HG02943 (cell line): ENCODE results near the gene SLIT3.
"Not testable (repeated sequence)": the region's sequence is repeated elsewhere in the genome, so short reads cannot be mapped to it uniquely, and the experiment has no call there.

Source experiments
- ATAC-seq: cut with Tn5 transposase; IDR thresholded peaks from one replicate; pipeline ENCODE4 v1.9.1; 2021; ENCODE audit warnings: mild to moderate bottlenecking, low read depth, moderate library complexity; ENCODE audit not compliant: unreplicated experiment

The SLIT3 gene

DNA sequence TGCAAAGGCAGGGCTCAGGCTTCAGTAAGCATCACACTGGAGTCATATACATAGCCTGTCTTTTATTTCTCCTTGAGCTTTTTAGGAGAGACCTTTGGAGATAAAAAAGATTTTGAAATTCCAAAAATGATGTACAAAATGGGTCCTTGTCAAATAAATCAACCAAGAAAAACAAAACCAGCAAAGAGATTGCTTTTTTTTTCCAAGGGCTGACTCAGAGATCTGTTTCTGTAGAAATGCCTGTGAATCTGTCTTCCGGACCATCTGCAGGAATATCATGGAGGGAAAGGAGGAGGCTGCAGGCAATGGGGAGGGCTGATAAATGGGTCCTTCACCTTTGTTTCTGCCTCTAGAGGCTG, 77.4 kb downstream of the SLIT3 start:
- no peak for ATAC-seq

DNA sequence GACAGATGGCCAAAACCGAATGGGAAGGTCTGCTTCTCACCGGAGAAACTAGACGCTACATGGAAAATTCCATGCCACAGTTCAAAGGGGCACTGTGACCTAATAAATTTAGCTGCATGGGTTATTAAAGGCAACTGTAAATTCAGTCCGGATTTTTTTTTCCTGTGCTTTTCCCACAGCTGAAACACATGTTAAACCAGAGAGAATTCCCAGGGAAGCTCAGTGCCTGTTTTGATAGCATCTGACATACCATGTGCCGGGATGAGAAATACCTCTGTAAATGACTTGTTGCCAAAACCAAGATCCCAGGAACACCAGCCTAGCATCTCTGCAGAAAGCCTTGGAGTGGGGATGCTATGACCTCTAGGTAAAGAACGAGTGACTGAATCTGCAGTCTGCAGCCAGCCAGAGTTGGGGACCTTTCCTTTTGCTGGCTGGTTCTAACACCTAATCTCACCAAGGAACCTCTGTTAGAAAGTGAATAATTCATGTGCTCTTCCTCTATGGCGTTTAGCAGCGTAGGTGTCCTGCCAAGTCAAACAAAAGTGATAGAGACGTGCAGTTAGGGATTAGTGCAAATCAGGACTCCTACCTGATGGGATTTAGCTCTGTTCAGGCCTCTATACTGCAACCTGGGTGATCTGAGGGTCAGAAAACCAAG, 77.9 kb downstream of the SLIT3 start:
- no peak for ATAC-seq

DNA sequence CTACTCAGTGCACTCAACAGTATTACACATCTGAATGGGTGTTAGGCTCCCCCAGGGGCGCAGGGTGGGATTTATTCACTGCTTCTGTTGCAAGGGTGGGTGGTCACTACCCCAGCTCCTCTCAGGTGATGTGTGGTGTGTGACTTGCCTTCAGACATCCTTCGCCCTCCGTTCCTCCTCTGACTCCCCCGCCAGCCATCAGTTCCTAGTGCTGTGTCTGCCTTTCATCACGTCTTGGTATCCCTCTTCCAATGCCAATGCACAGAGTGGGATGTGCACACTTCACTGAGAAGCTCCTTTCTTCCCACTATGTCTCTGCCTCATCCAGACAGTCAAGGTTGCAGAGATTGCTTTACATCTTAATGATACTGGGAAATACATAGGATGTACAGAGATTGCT, 79.4 kb downstream of the SLIT3 start:
- ATAC-seq, result no peak

DNA sequence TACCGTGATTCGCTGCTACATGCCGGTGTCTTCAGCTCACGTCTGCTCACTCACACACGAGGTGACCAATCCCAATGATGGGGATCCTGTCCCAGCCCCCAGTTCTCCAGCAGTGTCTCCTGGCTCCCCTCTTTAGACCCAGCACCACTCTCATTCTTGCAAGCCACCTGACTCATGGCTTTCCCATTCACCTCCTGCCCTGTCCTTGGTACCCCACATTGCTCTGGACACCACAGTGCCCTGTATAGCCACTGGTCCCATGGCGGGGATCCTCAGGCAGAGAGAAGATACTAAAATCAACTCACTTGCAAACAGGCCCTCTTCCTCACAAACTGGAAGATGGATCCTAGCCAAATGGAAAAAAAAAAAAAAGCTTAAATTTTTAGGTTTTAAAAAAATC, 81.0 kb downstream of the SLIT3 start:
- no peak for ATAC-seq

DNA sequence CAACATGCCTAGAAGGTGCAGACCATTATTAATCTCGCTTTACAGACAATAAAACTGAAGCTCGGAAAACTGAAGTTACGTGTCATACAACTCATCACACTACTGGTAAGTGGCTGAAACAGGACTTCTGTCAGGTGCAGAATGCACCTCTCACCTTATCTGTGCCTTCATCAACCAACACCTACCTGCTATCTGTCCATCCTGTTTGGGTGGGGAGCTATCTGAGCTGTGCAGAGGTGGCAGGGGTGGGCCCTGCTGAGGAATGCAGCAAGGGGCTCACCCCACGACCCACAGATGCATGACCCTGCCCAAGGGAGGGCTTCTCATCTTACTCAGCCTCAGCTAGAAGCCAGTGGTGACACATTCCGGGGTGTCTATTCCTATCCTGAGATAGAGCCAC, 81.6 kb downstream of the SLIT3 start:
- ATAC-seq, result no peak

DNA sequence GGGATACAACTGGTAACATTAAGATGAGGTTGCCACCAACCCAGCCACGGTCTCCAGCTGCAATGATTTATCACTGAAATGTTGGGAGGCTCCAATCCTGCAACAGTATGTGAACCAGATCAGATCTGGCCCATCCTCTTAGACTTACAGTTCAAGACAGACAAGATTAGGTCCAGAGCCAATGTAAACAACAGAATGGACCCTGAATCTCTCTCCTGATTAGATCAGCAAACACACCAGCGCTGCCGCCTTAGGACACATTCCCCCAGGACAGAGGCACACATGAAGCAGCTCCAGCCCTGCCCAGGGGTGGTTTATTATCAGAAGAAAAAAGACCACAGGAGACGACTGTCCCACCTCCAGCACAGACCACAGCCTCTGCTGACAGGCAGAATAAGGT, 82.1 kb downstream of the SLIT3 start:
- ATAC-seq, result no peak

DNA sequence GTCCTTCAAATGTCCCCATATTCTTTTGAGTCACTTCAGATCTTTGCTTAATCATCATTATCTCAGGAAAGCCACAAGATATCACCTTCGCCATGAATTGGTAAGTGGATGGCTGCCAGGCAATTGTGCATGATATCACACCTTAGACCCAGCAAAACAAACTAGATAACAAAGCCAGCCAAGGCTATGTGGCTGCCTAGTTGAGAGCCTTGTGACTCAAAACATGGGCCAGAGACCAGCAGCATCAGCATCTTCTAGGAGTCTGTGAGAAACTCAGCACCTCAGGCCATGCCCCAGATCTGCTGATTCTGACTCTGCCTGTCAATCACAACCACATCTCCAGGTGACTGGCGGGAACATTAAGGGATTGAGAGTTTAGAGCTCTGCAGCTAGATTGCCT, 82.8 kb downstream of the SLIT3 start:
- no peak for ATAC-seq

DNA sequence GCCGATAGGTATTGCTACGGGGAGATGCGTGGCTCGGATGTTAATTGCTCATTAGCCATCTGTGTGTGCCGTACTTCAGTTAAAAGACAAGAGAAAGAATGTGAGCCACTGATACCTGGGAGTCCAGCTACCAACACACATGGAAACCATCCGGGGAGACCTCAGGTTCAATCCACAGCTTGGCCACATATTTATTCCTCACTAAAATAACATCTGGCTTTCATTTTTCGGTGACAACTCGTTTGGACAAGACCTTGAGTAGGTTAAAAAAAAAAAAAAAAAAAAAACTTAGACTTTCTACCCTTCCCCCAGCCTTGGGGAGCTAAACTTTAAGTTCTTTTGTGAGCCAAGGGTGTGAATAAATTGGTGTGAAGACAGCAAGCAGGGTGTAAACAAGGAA, 84.1 kb downstream of the SLIT3 start:
- no peak for ATAC-seq

DNA sequence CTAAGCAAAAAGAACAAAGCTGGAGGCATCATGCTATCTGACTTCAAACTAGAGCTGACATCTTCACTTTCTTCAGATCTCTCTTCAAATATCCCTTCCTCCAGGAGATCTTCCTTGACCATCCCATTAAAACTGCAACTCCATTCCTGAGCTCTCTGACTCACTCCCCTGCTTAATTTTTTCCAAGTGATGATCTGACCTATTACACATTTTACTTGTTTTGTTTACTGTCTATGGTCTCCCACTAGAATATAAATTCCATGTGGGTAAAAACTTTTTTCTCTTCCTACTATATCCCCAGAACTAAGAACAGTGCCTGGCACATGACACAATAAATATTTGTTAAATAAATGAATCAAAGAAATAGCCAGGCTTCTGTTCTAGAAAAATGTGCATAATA, 87.5 kb downstream of the SLIT3 start:
- no peak for ATAC-seq

DNA sequence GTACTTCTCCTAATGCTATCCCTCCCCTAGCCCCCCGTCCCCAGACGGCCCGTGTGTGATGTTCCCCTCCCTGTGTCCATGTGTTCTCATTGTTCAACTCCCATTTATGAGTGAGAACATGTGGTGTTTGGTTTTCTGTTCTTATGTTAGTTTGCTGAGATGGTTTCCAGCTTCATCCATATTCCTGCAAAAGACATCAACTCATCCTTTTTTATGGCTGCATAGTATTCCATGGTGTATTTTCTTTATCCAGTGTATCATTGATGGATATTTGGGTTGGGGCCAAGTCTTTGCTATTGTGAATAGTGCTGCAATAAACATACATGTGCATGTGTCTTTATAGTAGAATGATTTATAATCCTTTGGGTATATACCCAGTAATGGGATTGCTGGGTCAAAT, 89.2 kb downstream of the SLIT3 start:
- not testable (repeated sequence) for ATAC-seq

DNA sequence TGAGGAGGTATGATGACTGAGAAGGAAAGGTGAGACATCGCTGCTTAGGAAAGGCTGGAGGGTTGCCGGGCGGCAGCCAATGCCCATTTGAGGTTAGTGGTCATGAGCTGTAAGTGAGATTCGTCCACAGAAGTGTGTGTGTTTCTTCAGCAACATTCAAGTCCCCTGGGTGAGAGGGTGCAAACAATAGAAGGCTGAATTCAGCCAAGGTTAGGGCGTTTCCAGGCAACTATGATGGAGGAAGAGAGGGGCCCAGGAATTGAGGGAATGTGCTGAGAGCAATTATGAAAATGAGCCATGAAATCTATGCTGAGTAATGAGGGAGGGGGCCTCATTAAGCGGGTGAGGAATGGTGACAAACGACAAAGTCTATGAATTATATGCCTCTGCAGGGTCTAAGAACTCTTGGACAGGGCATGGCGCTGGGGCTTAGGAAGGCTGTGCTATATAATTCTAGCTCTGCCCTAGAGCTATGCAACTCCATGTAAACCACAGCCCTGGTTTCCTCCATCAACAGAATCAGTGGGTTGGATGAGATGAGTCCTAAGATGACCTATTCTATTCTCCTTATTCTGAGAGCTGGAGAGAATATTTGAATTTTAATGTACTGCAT, 96.0 kb downstream of the SLIT3 start:
- ATAC-seq, result no peak

DNA sequence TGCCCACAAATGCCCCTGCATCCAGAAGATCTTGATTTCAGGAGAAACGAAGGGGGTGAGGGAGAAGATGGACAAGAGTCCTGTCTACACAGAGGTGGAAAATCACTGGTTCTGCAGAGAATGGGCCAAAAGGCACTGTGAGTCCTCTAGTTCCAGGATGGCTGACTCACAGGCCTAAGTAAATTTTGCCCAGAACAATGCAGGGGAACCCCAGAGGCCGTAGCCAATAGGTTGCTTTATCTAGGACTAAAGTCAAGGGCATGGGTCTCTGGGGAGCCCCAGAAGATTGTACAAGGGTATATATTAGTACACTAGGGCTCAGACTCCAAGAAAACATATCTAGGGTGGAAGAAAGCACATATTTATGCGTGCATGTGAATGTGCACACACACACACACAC, 98.0 kb downstream of the SLIT3 start:
- ATAC-seq, result no peak

DNA sequence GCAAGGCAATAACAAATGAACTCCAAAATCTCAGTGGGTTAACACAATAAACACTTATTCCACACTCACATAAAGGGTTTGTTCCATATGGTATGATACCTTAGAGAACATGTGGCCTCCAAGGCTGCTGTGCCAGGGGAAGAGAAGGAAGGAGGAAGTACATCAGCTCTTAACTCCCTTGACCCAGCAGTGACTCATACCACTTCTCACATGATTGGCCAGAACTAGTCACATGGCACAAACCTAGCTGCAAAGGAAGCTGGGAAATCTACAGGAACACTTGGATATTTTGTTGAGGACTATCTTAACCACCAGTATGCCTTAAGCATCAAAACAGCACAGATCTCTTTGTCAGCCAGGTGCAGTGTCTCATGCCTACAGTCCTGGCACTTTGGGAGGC, 99.3 kb downstream of the SLIT3 start:
- ATAC-seq, result no peak

DNA sequence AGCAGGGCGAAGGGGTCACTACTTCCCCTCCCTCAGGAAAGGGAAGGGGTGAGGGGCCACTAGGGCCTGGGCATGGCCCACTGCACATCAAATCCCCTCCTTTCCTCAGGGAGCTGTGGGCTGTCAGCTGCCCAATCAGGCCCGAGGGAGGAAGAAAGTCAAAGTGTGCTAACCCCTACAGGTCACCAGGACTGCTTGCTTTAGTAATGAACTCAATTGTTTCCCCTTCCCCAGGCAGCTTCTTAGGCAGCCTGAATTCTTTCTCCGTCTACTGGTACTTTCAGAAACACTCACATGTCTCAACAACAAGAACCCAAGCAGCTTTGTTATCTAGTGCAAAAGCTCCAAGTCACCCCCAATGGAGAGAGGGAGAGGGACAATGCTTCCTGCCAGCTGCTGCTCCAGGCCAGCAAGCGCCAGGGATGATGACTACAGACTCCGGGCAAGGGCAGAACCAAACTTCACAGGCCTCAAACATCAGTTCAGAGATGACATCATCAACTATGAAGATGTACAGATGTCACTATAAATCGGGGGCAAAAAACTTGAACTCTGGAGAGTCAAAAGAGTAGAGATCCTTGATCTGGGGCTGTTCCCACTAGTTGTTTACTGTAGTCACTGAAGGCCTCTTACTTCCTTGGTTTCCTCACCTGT, 100.7 kb downstream of the SLIT3 start:
- ATAC-seq, result no peak

DNA sequence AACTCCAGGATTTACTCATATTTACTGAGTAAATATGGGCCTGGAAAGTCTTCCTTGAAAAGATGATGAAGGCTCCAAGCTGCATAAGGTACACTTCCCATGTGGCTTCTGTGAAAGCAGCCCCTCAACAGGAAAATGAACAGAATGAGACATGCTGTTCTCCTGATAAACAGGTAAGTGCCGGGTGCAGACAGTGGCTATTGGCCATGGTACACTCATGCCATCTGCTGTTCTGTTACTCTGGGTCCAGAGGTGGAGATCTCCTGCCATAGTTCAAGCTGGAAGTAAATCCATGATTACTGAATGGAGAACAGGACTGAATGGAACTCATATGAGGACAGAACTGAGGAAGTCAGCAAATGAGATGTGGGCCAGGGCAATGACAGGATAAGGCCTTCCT, 103.6 kb downstream of the SLIT3 start:
- no peak for ATAC-seq

DNA sequence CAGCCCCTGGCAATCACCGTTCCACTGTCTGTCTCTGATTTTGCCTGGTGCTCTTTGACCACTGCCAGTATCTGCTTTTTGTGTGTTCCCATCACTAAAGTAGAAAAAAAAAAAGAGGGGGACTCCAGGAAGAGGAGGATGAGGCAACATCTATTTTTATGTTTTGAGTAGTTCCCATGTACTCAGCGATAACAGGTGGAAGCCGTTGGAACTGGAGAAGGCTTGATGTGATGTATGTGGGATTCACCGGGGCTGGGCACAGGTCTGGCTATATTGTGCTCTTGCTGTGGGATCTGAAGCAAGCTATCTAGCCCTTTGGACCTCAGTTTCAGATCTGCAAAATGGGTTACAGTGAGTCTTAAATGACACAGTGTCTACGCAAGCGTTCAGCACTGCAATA, 104.9 kb downstream of the SLIT3 start:
- no peak for ATAC-seq

DNA sequence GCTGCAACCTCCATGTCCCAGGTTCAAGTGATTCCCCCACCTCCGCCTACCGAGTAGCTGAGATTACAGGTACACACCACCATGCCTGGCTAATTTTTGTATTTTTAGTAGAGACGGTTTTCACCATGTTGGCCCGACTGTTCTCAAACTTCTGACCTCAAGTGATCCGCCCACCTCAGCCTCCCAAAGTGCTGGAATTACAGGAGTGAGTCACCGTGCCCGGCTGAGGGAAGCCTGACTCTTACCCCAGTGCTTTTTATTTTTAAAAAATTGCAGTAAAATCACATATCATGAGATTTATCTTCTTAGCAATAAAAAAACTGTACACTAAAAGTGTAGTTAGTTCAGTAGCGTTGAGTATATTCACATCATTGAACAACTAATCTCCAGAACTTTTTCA, 105.3 kb downstream of the SLIT3 start:
- ATAC-seq, result no peak

DNA sequence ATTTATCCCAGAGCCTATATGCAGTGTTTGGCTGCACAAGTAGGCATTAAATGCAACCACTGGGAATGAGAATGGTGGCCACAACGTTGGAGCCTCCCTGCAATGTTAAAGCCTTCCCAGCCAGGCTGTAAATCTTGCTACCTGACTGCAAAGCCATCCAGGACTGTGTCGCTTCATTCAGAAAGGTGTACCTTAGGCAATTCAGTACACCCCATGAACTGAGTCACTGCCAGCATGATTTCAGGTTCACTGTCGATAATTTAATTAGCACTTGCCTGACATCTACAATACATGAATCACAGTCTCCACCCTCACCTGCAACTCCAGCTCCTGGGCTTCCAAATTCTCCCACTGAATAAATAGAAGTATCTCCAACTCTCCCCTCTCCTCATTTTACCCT, 108.4 kb downstream of the SLIT3 start:
- ATAC-seq, result no peak

DNA sequence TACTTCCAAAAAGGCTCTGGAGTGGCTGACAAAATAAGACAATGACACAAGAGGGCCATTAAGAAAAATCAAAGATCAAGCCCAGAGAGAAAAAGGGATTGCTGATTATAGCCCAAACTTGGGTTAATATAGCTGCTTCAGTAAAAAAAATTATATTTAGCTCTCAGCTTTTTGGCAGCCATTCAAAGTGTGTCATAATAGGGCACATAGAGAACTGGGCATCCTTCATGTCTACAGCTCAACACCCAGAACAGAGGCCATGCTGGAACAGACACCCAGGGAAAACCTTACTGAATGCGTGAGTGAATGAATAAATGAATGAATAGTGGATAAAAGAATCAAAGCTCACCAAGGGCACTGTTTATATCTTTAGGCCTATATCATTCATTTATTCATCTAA, 110.1 kb downstream of the SLIT3 start:
- ATAC-seq, result no peak

DNA sequence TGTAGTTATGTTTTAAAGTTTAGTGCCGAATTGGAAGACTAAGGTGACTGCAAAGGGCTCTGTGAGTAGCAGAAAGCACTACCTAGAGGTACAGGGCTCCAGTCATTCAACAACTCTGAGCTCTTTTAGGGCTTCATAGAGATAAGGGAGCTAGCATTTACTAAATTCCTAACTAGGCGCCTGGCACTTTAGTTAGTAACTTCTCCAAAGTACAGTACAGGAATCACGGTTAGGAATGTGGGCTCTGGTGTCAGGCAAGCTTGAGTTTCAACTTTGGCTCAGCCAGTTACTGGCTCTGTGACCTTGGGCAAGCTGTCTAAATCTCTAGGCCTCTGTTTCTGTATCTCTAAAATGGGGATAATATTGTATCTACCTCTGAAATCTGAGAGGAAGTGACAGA, 115.3 kb downstream of the SLIT3 start:
- no peak for ATAC-seq

DNA sequence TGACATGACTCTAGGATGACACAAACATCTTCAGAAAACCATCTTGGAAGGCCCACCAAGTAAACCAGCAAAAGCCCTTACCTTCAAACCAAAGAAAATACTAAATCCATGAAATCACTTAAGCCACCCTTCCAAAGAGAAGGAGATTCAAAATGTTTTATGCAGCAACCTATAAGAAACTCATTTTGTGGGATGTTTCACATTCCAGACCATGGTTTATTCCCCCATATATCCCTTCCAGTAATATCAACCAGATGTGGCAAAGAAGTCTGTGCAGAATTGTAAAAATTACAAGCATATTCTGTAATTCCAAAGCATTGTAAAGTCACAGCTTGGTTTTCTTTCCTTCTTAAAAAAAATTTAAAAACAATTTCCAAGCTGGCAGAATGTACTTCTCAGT, 117.4 kb downstream of the SLIT3 start:
- ATAC-seq, result no peak

DNA sequence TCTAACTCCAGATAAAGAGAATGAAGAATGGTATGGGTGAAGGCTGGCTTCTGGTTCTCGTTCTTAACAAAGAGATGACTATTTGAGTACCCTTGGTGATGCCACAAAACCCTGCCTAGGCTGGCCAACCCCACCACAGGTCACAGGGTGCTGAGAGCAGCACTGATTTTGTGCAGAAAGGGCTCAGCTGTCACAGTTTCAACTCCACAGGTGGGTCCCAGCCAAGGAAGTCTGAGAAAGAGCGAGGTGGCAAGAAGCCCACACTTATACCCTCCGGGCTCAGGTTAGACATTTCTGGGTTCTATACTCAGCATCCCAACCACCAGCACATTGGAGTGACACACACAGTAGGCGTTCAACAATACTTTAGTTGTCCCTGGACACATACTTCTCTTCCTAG, 118.1 kb downstream of the SLIT3 start:
- ATAC-seq, result no peak
